Activated T-cell treated with anti-CD3 and anti-CD28 coated beads for 1 hour (primary cell): ENCODE results near the gene GATC.

Source experiments
- DNase-seq: peaks from one replicate; pipeline ENCODE4 v3.0.0-alpha.2; 2020; ENCODE audit warnings: low read depth

The GATC gene

DNA sequence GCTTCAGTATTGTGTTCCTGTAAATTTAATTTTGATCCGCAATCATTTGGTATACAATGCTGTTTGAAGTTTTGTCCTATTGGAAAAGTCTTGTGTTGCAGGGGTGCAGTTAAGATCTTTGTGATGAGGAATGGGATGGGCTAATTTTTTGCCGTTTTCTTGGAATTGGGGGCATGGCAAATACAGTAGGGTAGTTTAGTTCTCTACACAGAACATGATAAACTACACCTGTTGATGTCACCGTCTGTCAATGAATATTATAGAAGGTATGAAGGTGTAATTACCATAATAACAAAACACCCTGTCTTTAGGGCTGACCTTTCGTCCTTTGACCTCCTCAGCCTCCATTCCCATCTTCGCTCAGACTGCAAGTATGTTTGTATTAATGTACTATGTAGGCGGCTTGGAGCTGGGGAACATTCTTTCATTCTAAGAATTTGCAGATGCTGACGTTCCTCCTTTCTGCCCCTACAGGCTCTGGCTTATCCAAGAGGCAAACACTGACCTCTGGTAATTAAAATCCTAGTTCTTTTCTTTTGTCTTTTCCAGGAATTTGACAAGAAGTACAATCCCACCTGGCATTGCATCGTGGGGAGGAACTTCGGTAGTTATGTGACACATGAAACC, 51.4 kb downstream of the GATC start:
- DNase-seq, result no peak

DNA sequence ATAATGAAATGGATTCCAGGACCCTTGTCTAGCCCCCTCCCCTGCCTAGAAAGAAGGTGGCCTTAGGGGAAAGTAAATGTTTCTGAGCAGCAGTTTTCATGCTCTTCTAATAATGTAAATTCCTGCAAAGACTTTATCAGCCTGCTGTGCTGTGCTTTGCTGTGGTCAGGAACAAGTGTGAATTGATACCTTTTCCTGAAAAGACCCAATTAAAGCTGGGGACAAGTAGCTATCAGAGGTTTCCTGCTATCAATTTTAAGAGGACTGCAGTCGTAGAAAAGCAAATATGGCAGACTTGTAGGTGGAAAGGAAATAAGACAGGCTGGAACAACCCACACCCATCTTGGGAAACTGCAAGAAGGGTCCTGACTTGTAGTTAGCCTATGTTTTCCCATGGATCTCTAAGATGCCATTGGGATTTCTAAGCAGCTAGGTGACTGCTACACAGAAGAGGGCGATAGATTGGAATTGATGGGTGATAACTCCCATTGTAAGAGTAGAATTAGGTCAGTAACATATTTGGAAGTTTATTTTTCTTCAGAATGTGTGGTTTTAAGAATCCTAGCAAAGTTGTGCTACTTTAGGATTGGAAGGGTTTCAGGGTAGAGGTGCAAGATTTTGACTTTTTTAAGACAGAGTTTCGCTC, 52.7 kb downstream of the GATC start:
- no peak for DNase-seq

DNA sequence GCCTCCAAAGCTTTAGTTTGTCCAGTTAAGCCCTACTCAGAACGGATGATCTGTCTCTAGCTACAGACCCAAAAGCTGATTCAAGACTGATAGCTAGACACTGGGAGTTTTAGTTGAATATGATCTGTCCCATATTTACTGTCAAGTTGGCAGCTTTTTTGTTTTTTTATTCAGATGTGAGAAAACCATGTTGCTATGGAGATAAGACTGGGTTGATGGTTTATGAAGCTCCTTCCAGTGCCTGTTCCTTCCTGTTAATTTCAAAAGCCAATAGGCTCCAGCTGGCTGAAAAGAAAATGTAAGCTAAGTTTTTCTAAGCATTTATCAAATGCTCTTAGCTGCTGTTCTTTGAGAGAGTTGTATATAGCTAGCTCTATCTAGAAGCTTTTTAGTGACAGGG, 54.3 kb downstream of the GATC start:
- DNase-seq, result no peak

DNA sequence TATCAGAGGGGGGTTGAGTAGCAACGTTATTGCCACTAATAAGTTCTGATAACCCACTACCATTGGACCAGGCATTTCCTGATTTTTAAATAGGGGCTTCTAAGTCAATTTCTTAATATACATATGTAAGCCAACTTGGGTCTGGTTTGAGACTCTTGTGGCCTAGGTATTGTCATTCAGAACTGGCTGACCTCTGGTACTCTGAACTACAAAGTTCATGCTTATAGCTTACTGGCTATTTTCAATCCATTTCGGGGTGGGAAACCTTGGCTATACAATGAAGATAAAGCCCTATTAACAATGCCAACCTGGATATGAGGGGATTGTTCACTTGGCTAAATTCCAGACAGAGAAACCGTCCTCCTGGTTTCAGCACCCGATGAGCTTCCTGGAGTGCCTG, 58.3 kb downstream of the GATC start:
- DNase-seq, result no peak

DNA sequence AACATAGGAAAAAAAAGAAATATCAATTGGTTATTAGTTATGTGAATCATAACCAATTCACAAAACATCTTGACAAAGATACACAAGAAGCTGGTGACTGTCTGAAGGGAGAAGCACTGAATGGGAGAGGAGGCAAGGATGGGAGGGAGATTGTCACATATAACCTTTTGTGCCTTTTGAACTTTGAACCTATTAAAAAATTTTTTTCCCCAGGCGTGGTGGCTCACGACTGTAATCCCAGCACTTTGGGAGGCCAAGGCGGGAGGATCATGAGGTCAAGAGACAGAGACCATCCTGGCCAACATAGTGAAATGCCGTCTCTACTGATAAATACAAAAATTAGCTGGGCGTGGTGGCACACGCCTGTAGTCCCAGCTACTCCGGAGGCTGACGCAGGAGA, 62.3 kb downstream of the GATC start:
- no peak for DNase-seq
